Measurements from ENCODE around the gene LMAN1L.
A peak's percentile ranks its signal among the peaks of the same experiment; 100 is the strongest.

Gene LMAN1L

DNA sequence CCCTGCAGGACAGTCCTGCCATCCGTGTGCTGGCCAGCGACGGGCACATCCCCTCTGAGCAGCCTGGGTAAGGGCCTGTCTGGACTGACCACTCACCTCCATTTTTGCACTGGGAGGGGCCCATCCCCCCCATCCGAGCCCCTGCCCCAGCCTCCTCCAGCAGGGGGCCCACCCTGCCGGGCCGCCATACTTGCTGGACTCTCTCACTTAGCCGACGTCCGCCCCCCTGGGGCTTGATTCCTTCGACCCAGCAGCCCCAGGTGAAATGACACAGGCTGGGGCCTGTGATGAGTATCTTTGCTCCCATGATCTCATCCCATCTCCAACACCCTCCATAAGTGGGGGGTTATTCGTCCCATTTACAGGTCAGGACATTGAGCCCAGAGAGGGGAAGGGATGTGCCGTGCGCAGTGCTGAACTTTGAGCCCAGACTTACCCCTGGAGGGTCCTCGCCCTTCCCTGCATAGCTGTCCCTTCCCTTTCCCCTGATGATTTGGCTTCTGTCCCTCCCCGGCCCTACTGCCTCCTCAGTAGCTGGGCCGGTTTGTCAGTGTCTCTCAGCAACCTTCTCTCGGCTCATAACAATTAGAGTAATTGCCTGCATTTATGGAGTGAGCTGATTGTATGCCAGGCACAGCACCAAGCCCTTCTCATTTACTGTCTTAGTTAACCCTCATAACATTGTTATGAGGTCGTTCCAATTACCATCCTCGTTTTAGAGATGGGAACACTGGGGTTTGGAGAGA lies 4.2 kb downstream of the LMAN1L start:
- DNase-seq = no peak

DNA sequence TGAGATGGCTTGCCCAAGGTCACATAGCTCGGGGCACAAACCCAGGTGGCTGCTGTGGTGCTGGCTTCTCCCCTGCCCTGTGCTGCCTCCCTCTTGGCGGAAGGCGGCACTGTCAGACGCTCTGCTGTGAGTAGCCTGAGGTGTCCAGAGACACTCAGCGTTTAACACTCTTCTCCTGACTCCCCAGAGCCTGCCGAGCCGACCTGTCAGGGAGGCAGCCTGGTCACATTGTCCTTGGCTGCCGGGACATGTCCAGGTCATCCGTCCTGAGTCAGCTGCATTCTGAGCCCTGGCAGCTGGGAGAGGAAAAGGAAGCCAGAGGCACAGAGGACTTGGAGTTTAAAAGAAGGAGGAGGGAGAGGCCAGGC lies 4.7 kb downstream of the LMAN1L start:
- no peak for DNase-seq

DNA sequence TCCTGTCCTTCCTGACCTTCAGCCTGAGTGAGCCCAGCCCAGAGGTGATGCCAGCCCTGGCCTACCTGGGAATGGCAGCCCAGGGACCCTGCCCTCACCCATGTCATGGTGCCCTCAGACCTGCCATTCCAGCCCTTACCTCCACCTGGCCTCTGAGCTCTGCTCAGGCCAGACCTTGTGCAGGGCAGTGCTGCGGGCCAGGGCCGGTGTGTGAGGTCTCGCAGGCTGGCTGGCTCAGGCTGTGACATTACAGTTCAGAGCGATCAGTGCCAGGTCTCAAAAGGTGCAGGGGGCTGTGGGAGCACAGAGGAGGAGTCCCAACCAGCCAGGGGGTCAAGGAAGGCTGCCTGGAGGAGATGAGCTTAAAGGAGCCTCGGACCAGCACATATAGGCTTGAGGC lies 7.4 kb downstream of the LMAN1L start:
- no peak for DNase-seq

DNA sequence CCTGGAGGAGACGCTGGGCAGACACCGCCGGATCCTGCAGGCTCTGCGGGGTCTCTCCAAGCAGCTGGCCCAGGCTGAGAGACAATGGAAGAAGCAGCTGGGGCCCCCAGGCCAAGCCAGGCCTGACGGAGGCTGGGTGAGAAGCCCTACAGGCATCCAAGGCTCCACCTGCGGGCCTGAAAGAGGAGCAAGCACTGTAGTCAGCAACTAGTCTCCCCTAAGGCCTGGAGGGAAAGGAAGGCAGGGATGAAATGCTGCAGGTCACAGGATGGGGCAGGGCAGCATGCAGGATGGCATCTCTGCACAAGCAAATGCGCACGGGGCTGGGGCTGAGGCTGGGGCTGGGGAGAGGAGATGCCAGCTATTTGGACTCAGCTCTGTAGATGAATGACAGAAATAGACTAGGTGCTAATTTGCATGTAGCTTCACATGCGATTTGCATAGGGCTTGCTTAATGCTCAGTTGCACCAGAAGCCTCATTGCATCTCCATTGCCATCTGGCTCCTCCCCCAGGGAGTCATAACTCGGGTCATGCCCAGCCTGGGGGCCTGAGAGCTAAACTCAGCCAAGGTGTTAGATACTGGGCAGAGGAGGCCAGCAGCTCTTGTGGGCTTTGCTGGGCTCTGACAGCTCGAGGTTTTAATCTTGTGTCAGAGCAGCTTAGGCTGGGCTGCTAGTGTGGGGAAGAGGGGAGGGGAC lies 8.6 kb downstream of the LMAN1L start:
- DNase-seq = peak in 1 of 4 experiments; percentile 30

DNA sequence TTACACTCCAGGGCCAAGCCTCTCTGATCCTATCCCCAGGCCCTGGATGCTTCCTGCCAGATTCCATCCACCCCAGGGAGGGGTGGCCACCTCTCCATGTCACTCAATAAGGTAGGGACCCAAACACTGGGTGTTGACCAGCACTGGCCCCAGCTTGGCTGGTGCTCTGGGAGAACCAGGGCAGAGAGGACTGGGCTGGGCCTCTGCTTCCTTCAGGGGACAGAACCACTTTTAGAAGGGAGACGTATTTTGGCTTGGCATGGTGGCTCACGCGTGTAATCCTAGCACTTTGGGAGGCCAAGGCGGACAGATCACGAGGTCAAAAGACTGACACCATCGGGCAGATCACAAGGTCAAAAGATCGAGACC lies 9.1 kb downstream of the LMAN1L start:
- DNase-seq = no peak

DNA sequence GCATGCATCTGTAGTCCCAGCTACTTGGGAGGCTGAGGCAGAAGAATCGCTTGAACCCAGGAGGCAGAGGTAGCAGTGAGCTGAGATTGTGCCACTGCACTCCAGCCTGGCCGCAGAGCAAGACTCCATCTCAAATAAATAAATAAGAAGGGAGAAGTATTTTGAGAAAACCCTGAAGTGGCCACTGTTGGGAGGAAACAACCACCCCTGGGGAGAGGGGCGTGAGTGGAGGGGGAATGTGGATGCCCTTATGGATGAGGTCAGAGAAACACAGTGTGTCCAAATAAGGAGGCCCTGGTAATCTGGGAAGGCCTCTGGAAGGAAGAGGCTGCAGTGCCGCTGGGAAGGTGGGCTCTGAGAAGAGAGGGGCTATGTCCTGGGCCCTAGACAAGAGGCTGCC lies 9.6 kb downstream of the LMAN1L start:
- no peak for DNase-seq

DNA sequence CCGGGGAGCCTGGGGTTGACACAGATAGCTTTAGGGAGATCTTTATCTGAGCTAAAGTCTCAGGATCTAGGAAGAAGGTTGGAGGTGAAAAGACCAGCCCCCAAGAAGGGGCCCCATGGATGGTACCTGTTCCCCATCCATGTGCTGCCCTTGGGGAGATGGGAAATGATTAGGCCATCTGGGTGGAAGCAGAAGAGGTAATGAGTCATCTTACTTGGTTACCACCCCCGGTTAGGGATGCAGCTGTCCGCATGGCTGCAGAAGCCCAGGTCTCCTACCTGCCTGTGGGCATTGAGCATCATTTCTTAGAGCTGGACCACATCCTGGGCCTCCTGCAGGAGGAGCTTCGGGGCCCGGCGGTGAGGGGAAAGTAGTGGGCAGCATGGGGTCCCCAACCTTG lies 10.7 kb downstream of the LMAN1L start:
- no peak for DNase-seq

DNA sequence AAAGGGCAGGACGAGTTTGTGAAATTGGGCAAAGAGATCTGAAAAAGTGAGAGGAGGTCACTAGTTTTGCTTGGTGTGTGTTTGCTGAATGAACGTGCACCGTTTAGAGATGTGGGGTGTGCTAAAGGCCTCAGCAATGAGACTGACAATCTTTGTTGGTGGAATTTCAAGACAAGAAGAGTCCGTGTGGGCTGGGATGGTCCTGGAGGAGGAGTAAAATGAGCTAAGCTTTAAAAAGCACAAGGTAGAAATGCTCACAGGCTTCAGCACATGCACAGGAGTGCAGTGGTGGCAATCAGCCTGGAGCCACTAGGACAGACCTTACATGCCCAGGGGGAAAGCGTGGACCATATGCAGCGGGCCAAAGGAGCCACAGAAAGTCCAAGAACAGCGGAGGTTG lies 12.3 kb downstream of the LMAN1L start:
- no peak for DNase-seq

DNA sequence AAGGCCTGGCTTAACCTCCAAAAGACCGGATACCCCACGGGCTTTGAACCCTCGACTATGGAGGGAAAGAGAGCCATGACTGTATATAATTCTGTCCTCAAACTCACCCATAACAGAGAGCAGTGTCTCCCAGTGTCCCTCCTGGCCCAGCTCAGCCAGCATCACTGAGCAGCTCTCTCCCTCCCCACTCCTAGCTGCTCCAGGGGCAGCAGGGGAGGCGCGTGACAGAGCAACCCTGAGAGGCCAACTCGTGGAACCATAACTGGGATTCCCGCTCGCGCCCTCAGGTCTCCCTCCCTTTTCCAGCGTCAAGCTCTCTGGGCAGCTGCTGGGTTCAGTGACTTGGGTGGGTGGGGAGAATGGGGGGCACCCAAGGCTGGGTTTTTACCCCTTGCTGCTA lies 13.2 kb downstream of the LMAN1L start:
- no peak for DNase-seq

DNA sequence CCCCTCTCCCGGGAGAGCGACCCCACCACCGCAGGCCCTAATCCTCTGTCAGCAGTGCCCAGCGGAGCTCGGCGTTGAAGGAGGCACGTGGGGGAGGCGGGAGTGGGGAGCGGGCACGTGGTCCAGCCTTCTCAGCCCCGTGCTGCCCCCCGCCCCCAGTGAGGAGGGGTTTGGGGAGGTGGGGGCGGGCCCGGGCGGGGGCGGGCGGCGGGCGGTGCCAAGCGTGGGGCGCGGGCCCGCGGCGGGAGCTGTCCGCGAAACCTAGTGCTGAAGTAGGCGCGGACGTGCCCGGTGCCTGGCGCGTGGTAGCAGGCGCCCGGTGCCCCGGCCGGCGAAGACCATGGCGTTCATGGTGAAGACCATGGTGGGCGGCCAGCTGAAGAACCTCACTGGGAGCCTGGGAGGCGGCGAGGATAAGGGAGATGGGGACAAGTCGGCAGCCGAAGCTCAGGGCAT lies 13.8 kb downstream of the LMAN1L start, which contains the start of gene CPLX3:
Gene CPLX3, plus strand, starts transcription at position 264 of the 456 bp plus-strand sequence. Its CDS starts 77 bp downstream, at position 341.
- peak; percentile 17 to 68 (median 41) for DNase-seq

DNA sequence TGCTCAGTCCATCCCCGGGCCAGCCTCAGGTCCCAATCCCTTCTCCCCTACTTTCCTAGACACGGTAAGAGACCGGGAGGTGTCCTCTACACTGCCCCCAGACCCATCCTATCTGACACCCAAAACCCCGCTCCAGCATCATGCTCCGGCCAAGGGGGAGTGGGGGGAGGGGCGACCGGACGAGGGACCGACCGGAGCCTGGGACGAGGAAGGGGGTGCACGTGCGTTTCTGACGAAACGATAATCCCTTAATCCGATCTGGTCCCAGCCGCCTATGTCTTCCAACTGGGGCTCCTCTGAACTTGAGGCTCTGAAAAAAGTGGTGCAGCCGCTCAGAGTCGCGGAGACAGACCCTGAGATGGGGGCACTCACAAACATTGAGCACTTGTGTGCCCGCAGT lies 14.3 kb downstream of the LMAN1L start:
- DNase-seq = no peak

DNA sequence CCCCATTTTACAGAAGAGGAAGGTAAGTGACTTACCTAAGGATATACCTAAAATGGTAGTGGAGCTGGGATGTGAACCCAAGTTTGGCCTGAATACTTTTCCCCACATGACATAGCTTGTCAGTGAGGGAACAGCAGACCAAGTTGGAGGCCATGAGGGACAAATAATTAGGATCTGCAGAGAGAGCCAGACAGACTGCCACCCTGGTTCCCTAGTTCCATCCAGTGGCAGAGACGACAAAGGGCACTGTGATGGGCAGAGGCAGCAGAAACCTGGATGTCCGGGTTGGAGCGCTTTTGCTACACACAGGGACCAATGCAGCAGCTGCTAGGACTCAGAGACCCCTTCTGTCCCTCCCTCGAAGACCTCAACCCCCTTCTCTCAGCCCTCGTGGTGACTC lies 15.0 kb downstream of the LMAN1L start:
- DNase-seq = no peak

DNA sequence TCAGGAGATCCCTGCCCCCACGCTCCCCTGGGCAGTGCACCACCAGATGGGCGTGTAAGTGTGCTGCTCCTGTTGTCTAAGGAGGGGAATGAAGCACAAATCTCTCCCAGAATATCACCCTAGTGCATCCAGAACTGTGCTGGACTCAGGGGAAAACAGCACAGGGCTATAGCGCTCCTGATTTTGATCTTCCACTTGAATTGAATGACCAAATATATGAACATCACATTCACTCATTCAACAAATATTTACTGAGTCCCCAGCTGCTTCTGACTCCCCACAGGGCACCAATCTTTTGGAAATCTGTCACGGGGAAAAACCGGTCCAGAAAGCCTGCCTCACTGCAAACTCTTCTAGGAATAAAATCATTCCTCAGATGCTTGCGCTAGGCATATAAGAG lies 16.2 kb downstream of the LMAN1L start:
- no peak for DNase-seq

DNA sequence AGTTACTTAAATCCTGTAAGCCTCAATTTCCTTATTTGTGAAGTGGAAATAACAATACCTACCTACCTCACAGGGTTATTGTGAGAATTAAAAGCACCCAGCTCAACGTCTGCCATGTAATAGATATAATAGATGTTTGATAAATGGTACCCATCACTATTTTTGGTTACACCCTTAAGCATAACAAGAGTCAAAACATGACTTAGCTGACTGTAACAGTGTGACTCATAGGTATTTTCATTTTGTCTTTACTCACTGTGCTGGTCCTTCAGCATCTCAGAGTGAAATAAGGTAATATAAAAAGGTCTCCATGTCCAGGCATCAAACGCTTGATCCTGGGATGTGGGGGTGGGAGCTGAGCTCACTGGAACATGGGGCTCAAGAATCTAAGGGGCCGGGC lies 16.9 kb downstream of the LMAN1L start:
- DNase-seq = no peak

DNA sequence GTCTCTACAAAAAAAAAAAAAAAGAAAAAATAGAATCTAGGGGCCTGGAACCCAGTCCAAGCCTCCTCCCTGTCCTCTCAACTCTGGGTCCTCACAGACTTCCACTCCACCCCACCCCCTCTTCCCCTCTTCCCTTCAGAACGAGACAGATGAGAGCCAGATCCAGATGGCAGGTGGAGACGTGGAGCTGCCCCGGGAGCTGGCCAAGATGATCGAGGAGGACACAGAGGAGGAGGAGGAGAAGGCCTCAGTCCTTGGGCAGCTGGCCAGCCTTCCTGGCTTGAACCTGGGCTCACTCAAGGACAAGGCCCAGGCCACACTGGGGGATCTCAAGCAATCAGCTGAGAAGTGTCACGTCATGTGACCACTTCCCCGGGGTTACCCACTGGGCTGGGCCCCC lies 17.4 kb downstream of the LMAN1L start:
- DNase-seq = no peak

DNA sequence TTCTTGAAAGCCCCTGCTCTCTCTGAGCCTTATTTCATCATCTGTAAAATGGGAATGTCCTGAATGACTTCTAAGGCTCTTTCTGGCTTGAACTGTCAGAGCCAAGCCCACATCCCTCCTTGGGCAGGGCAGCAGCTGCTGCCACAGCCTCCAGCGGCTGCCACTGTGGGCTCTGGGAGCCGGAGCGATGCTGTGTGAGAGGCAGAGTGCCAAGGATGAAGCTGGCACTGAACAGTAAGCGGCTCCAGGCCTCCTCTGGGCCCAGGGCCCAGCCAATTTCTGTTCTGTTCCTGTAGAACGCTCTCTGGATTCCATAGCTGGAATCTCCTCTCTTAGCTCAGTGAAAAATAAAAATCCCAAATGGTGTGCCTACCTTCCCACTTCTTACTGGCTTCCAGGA lies 18.2 kb downstream of the LMAN1L start:
- no peak for DNase-seq

DNA sequence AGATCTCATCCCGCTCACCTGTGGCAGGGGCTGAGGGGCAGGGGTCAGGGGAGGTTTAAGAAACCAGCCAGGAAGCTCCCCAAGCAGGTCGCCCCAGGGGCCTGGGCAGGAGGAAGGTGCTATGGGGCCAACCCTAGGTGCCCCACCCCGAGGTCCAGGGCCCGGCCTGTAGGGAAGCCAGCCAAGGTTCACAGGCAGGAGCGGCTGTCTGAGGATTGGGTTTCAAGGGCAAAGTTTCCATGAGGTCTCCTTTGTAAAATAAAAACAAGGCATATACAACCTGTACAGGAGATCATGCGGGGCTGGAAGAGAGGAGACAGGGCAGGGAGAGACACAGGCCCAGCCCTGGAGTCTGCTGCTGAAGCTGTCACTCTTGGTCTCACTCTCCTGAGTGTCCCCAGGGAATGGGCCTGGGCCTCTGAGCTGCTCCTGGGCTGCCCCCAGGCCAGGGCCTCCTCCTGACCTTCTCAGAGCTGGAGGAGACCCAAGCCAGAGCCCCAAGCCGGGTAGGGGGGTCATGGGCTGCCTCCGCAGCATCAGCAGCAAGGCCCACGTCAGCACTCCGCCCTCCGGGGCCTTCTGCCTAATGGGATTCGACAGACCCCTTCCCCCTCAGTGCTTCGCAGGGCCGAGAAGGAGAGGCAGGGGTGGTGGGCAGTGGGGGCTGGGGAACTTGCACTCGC lies 19.3 kb downstream of the LMAN1L start:
- DNase-seq = no peak

DNA sequence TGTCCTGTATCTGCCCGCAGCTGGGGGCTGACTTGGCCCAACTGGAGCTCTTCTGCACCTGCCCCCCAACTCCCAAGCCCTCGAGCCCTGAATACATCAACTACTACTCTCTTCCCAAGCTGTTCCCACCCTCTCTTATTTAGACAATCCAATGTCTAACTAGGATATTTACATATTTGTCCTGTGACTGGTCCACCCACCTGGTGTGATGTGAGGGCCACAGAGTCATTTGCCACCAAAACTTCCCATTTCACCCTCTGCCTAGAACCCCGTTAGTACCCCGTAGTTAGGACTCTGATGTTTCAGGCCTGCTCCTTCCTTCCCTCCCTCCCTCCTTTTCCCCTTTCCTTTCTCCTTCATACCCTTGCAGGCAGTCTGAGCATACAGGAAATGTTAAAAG lies 20.2 kb downstream of the LMAN1L start:
- peak in 3 of 4 experiments; percentile 31 to 43 (median 32) for DNase-seq

DNA sequence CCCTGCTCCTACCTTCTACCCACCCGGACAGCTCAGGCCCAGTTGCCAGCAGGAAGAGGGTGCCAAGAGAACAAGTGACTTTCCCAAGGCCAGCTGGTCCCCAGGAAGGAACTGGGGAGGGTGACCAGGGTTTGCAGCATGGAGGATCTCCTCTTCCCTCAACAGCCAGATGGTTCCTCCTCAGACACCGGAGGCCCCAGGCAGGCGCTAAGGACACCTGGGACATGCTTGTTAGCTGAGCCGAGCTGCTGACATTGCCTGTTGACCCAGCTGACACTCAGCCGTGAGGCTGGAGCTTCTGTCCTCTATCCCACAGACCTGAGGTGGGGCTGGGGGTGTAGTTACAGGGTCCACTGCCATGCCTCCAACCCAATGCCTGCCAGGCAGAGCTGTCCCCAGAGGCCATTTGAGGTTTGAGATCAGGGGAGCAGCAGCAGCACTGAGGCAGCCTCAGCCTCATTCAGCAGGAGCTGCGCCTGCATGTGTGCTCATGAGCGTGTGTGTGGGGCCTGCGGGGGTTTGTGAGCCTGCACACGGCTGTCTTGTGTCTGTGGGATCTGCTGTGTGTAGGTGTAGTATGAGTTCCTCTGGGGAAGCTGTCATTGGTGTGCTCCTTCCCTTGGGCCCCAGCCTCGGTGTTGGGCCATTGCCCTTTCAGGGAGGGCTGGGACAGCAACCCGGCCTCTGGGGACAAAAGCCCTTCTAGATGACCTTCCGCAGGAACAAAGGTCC lies 20.9 kb downstream of the LMAN1L start:
- peak; percentile 13 to 54 (median 43) for DNase-seq

DNA sequence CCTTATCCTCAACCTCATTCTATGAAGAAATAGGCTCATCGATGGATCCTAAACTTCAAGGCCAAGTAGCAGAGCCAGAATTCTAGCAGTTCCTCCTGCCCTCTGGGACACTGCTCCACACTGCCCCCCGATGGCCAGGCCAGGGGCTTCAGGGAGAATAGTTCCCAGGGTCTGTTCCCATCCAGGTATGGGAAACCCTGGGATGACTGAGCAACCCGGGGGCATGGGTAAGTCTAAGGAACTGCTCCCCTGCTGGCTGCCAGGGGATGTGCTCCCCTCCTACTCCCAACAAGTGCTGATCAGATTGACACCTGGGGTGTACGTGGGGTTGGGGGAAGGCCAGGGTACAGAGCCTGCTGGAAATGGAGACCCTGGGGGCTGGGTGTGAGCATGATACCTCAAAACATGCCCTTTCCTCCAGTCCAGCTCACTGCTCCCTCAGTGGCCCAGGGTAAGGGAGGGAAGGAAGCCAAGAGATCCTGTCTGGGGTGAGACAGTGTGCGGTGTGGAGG lies 22.7 kb downstream of the LMAN1L start:
- peak; percentile 66 to 86 (median 78) for DNase-seq

DNA sequence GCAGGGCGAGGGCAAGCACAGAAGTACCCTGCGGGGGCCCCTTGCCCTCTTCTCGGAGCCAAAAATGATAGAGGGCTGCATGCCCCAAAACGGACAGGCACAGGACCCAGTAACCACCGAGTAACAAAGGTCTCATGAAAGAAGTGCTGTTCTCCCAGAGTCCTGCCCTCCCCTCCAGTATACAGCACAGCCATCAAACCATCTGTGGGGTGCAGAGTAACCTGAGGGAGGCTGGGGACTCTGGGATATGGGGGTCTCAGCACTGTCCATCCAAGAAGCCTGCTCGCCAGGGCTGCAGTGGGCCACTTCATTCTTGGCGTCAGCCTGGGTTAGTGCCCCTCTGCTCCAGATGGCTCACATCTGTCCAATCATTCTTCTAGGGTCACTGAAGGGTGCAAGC lies 24.2 kb downstream of the LMAN1L start:
- no peak for DNase-seq

DNA sequence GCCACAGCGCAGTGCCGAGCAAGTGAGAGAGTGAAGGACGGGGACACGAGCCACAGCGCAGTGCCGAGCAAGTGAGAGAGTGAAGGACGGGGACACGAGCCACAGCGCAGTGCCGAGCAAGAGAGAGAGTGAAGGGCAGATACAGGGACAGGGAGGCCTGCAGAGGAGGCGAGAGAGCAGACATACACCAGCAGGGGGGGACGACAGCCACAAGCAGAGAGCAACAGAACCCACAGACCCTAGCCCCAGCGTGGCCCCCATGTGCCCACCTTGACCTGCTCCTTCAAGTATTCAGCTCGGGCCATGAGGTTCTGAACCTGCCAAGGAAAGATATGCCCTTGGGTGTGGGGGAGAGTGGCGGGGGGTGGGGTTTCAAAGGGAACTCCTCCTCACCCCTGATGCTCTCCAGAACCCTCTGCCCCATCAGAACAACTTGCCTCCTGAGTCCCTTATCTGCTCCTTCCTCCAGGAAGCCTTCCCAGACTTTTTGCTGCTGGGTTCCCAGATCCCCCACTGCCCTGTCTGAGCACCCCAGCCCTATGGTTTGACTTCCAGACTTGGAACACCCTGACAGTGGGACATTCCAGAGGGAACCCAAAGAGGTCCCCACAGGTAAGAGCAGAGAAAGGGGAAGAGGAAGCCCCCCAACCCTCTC lies 25.0 kb downstream of the LMAN1L start:
- no peak for DNase-seq

Measured in suppressor macrophage (primary cell).